Peyer's patch (tissue), 4 donors: ENCODE measurements around the gene CRELD2.

ENCODE experiments used
- CTCF ChIP-seq, 6 experiments: fragments of 450-650 bp in 4 of 6; fragments of 200-600 bp in 2 of 6; sonication (generic) in 1 of 6; IDR thresholded peaks; one replicate each; pipeline ENCODE4 v1.5.1; 2017 to 2019; ENCODE audit warnings: antibody characterized with exemption in 6 of 6, mild to moderate bottlenecking in 3 of 6, moderate library complexity in 1 of 6
- POLR2A ChIP-seq, 2 donors: fragments of 450-650 bp; IDR thresholded peaks; one replicate each; pipeline ENCODE4 v1.5.1; 2017; ENCODE audit warnings: antibody characterized with exemption in 2 of 2, mild to moderate bottlenecking in 2 of 2, moderate library complexity in 2 of 2

GRCh38 chr22:49963647-49964026, 45.2 kb downstream of the CRELD2 start:
- TF ChIP-seq POLR2A (IDR thresholded peaks at IDR 0.05) (no peak), CTCF (IDR thresholded peaks at IDR 0.05) (no peak)
